Vagina (tissue), 2 donors: ENCODE results near the gene HSPB6. TPM values are rescaled to one million over a fixed set of nuclear protein-coding genes. Genes with fewer than 3 reads are reported as not detected.
"Not testable (repeated sequence)": the region's sequence is repeated elsewhere in the genome, so short reads cannot be mapped to it uniquely, and the experiment has no call there.

Experiments
- DNase-seq, 2 donors: peaks; one replicate each; pipeline ENCODE4 v3.0.0-alpha.2; 2017; ENCODE audit errors: extremely low spot score in 2 of 2
- H3K27ac ChIP-seq: fragments of 200-600 bp; sonication (generic); one replicate; pipeline ENCODE4 v1.5.1; 2019
- H3K27me3 ChIP-seq: fragments of 200-600 bp; sonication (generic); one replicate; pipeline ENCODE4 v1.5.1; 2019
- H3K36me3 ChIP-seq, 2 donors: fragments of 200-600 bp; sonication (generic); one replicate each; pipeline ENCODE4 v1.5.1; 2017 to 2019
- H3K4me1 ChIP-seq: fragments of 200-600 bp; sonication (generic); one replicate; pipeline ENCODE4 v1.5.1; 2019
- H3K4me3 ChIP-seq, 2 donors: fragments of 200-600 bp; sonication (generic); 1 replicate in 1 of 2; 2 replicates in 1 of 2; pipeline ENCODE4 v1.5.1; 2016 to 2019
- H3K9me3 ChIP-seq: fragments of 200-600 bp; sonication (generic); one replicate; pipeline ENCODE4 v1.5.1; 2019
- POLR2A ChIP-seq, 2 donors: fragments of 450-650 bp; IDR thresholded peaks; one replicate each; pipeline ENCODE4 v1.6.1; 2017; ENCODE audit warnings: antibody characterized with exemption in 2 of 2, mild to moderate bottlenecking in 2 of 2, moderate library complexity in 2 of 2
- POLR2AphosphoS5 ChIP-seq, 2 donors: sonication (generic); formaldehyde crosslinking; IDR thresholded peaks; one replicate each; pipeline ENCODE4 v1.9.0; 2017; ENCODE audit warnings: antibody characterized with exemption in 2 of 2, mild to moderate bottlenecking in 2 of 2, low read depth in 1 of 2; ENCODE audit not compliant: insufficient read depth in 1 of 2
- intact Hi-C: fragments of 100-400 bp; cut with DNase I; formaldehyde crosslinking; loops from one replicate; pipeline ENCODE4 v1.15.1; 2023
- total RNA-seq: library from RNA; depleted of rRNA; stranded (reverse); fragments of >200 nt; gene quantifications from one replicate; pipeline ENCODE4 v1.2.3, GENCODE V29; 2016
- TF ChIP-seq, protein P1 (sequence below), 3 experiments: fragments of 450-650 bp in 2 of 3; fragments of 200-600 bp in 1 of 3; sonication (generic) in 1 of 3; IDR thresholded peaks; one replicate each; pipeline ENCODE4 v1.5.1; 2017 to 2019; ENCODE audit warnings: antibody characterized with exemption in 3 of 3, mild to moderate bottlenecking in 2 of 3, moderate library complexity in 2 of 3

HSPB6 gene
- total RNA-seq, 1 donor from 2014 or later = 238 TPM

DNA sequence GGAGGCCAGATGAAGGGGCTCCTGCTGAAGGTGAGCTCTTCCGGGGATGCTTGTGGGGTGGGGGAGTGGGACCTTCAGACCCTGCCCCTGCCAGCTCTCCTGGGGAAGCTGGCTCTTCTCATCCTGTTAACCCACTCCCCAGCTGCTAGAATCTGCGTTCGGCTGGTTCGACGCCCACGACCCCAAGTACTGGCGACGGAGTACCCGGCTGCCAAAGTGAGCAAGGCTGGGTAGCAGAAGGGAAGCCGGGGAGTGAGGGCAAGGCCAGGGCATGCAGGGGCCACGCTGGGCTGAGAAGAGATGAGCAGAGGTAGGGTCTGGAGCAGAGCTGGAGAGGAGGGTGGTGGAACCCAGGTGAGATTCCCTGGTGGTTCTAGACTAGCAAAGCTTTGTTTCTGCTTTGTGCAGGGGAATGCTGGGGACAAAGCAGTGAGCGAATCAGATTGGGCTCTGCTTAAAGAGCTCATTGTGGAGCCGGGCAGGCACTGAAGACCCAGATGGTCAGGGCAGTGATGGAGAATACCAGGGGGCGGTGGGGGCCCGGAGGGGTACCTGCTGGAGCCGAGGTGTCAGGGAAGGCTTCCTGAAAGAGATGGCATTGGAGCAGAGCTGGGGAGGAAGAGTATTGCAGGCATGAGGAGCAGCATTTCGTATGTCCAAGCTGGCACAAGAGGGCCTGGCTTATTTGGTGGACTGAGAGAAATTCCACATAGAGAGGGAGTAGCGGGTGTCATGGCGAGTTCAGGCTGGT lies 28.7 kb downstream of the HSPB6 start:
- peaks cover 3 to 100% of the 10 kb centered on the region in 2 donors for H3K36me3 ChIP-seq
- no peaks in the 10 kb centered on the region for H3K27me3 ChIP-seq
- H3K4me3 ChIP-seq = no peak overlapping the region
- H3K9me3 ChIP-seq = no peaks in the 10 kb centered on the region
- no peak for DNase-seq
- TF ChIP-seq, protein P1, sequence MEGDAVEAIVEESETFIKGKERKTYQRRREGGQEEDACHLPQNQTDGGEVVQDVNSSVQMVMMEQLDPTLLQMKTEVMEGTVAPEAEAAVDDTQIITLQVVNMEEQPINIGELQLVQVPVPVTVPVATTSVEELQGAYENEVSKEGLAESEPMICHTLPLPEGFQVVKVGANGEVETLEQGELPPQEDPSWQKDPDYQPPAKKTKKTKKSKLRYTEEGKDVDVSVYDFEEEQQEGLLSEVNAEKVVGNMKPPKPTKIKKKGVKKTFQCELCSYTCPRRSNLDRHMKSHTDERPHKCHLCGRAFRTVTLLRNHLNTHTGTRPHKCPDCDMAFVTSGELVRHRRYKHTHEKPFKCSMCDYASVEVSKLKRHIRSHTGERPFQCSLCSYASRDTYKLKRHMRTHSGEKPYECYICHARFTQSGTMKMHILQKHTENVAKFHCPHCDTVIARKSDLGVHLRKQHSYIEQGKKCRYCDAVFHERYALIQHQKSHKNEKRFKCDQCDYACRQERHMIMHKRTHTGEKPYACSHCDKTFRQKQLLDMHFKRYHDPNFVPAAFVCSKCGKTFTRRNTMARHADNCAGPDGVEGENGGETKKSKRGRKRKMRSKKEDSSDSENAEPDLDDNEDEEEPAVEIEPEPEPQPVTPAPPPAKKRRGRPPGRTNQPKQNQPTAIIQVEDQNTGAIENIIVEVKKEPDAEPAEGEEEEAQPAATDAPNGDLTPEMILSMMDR (IDR thresholded peaks at IDR 0.05) = no peak
- TF ChIP-seq POLR2A (IDR thresholded peaks at IDR 0.05) (no peak), POLR2AphosphoS5 (IDR thresholded peaks at IDR 0.05; ENCODE audit: insufficient read depth in 1 of 2, low read depth in 1 of 2) (no peak)
- intact Hi-C loops = no loop called here
- H3K4me1 ChIP-seq = no peaks in the 10 kb centered on the region
- H3K27ac ChIP-seq = no peak overlapping the region

DNA sequence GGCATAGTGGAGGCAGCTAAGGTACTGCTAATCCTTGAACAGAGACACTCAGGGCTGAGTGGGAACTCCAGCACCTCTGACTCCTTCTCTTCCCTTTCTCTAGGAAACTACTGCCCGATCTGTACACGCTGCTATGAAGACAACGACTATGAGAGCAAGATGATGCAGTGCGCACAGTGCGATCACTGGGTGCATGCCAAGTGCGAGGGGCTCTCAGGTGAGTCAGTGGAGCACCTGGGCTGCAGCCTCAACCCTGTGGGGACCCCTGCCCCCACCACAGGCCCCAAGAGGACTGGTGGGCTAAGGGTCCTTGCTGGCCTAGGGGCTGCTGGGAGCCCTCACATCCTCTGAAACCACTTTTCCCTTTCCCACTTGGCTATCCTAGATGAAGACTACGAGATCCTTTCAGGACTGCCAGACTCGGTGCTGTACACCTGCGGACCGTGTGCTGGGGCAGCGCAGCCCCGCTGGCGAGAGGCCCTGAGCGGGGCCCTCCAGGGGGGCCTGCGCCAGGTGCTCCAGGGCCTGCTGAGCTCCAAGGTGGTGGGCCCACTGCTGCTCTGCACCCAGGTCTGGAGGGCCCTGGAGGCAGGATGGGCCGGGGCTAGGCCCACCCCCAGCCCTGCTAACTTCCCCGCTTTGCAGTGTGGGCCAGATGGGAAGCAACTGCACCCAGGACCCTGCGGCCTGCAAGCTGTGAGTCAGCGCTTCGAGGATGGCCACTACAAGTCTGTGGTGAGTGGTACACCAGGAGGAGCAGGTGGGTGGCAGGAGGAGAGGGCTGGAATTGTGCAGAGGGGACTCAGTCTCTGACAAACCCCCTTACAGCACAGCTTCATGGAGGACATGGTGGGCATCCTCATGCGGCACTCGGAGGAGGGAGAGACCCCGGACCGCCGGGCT lies 29.5 kb downstream of the HSPB6 start:
- no peak for DNase-seq

DNA sequence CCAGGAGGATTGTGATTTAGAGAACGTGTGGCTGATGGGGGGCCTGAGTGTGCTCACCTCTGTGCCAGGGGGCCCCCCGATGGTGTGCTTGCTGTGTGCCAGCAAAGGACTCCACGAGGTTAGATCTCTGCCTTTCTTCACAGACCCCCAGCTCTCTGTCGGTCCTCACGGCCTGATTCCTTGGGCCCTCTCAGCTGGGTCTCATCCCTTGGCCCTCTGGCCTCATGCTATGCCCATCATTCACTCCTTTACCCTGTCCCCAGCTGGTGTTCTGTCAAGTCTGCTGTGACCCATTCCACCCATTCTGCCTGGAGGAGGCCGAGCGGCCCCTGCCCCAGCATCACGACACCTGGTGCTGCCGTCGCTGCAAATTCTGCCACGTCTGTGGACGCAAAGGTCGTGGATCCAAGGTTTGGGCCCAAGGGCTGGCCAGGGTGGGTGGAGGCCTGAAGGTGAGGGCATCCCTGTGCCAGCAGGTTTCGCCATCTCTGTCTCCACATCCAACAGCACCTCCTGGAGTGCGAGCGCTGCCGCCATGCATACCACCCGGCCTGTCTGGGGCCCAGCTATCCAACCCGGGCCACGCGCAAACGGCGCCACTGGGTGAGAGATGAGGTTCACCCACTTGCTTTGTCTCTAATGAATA lies 31.5 kb downstream of the HSPB6 start:
- Histone ChIP-seq H3K9me3 (no peaks in the 10 kb centered on the region), H3K36me3 (peaks cover 3 to 98% of the 10 kb centered on the region in 2 donors), H3K27ac (no peak overlapping the region), H3K27me3 (no peaks in the 10 kb centered on the region), H3K4me3 (no peak overlapping the region), H3K4me1 (no peaks in the 10 kb centered on the region)
- TF ChIP-seq, protein P1 (IDR thresholded peaks at IDR 0.05) = no peak
- TF ChIP-seq POLR2A (IDR thresholded peaks at IDR 0.05) = no peak
- no peak for TF ChIP-seq POLR2AphosphoS5 (IDR thresholded peaks at IDR 0.05; ENCODE audit: insufficient read depth in 1 of 2, low read depth in 1 of 2)
- intact Hi-C loops = no loop called here
- no peak for DNase-seq

More for the DNA sequence above, 29.5 kb downstream of the HSPB6 start:
- Histone ChIP-seq H3K27me3 (no peaks in the 10 kb centered on the region), H3K4me3 (no peak overlapping the region), H3K27ac (no peak overlapping the region), H3K9me3 (no peaks in the 10 kb centered on the region), H3K4me1 (no peaks in the 10 kb centered on the region), H3K36me3 (peaks cover 3 to 100% of the 10 kb centered on the region in 2 donors)
- TF ChIP-seq, protein P1 (IDR thresholded peaks at IDR 0.05) = no peak
- TF ChIP-seq POLR2AphosphoS5 (IDR thresholded peaks at IDR 0.05; ENCODE audit: insufficient read depth in 1 of 2, low read depth in 1 of 2) = no peak
- no peak for TF ChIP-seq POLR2A (IDR thresholded peaks at IDR 0.05)
- intact Hi-C loops = no loop called here

DNA sequence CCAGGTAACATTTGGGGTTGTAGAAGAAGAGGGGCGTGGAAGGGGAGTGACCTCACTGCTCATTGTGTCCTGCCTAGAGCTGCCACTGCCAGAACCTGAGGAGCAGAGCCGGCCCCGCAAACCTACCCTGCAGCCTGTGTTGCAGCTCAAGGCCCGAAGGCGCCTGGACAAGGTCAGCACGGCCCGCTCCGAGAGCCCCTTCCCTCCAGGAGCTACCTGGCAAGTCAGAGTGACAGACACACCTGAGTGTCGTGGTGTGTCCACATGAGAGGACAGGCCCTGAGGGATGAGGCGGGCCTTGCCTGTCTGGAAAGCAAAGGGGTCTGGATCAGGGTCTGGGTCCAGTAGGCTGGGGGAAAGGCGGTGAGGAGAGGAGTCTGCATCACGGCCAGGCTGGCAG lies 32.3 kb downstream of the HSPB6 start:
- Histone ChIP-seq H3K4me3 (no peak overlapping the region), H3K9me3 (no peaks in the 10 kb centered on the region), H3K36me3 (peaks cover 3 to 96% of the 10 kb centered on the region in 2 donors), H3K27me3 (no peaks in the 10 kb centered on the region), H3K4me1 (peaks cover 5% of the 10 kb centered on the region), H3K27ac (no peak overlapping the region)
- no peak for DNase-seq
- TF ChIP-seq POLR2AphosphoS5 (IDR thresholded peaks at IDR 0.05; ENCODE audit: insufficient read depth in 1 of 2, low read depth in 1 of 2) = no peak
- intact Hi-C loops = no loop called here

DNA sequence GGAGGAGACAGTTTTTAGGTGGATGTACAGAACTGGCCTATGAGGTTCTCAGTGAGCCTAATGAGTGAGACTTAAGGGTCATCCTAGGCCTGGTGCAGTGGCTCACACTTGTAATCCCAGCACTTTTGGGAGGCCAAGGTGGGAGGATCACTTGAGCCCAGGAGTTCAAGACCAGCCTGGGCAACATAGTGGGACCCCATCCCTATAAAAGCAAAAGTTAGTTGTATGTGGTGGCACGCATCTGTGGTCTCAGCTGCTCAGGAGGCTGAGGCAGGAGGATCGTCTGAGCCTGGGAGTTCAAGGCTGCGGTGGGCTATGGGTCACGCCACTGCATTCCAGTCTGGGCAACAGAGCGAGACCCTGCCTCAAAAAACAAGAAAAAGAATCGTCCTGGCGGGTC lies 32.7 kb downstream of the HSPB6 start:
- intact Hi-C loops, H3K4me1 ChIP-seq, DNase-seq, H3K27ac ChIP-seq, H3K4me3 ChIP-seq, H3K9me3 ChIP-seq, H3K27me3 ChIP-seq: not testable (repeated sequence)
- H3K36me3 ChIP-seq = peaks cover 3 to 91% of the 10 kb centered on the region in 2 donors
